COR-L47 (cell line): ENCODE data around the gene PRPF18.

ENCODE experiments used
- DNase-seq: peaks from one replicate; lab custom pipeline; 2025; lab: John Stamatoyannopoulos, UW

PRPF18 gene

DNA sequence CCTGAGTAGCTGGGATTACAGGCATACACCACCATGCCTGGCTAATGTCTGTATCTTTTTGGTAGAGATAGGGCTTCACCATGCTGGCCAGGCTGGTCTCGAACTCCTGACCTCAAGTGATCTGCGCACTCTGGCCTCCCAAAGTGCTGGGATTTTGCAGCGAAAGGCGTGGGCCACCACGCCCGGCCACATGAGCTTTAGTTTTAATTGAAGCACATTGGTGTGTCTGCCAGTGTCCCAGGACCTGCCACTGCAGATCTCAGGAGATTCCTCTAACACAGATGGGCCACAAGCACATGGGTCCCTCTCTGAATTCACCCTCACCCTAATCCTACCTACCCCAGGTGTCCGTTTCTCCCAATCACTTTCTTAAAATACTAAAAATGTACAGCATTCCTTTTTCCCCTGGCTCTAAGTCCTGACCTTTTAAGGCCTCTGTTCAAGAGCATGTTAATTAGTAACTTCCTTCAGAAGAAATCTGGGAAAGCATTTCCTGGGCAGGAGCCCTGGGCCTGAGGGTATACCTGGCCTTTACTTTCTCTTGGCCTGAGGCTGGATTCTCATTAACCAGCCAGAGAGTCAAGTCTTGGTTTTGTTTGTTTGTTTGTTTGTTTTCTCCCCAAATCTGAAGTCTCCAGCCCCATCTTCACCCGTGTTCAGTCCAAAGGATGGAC is 82.6 kb downstream of the PRPF18 start:
- no peak for DNase-seq

- DNase-seq: no peak
Measured at GRCh38 chr10:13669901-13670300, 83.1 kb downstream of the PRPF18 start.

DNA sequence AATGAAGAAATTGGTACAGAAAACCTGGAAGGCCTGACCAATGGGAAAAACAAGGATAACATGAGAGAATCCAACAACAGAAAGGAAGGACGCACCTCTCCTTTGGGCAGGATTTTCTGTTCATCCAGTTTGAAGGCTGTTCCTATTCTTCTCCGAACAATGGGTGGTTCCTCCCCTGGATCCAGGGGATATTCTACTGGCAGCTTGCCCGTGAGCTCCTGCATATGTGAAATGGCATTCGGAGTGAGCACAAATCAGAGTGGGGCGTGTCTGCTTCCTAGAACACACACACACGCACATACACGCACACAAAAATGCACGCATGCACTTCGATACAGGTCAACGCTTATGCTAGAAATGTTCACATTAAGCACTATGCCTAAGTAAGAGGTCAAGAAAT is 83.5 kb downstream of the PRPF18 start:
- no peak for DNase-seq

DNA sequence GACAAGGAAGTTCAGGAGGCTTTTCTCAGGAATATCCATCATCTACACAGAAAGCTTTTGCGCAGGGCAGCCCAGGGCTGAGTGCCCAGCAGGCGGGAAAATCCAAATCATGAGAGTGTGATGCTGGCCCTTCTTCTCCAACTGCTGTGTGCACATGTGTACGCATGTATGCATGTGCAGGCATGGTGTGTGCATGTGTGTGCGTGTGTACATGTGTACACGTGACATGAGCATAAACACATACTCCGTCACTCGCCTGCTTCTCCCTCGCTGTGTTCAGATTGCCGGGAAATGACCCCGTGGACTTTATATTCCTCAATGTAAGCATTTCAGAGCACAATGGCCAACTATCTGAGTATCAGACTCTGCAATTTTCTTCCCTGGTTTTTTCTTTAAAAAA is 85.1 kb downstream of the PRPF18 start:
- DNase-seq: no peak

DNA sequence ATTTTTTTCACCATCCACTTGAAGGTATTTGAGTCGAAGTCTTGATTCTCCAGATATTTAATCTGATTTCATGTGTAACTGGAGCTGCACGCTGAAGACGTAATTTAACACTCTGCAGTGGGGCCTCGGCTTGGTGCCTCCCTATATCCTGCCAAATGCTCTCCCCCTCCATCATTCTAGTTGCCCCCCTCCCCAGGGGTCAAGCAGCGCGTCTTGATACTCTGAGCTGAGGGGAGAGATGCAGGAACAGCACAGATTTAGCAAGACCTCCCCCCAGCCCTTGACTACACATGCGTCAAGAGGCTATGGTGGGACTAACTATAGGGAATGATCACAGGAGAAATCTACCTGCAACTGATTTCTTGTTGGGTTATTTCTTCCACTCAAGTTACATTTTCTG is 85.8 kb downstream of the PRPF18 start:
- DNase-seq: no peak

DNA sequence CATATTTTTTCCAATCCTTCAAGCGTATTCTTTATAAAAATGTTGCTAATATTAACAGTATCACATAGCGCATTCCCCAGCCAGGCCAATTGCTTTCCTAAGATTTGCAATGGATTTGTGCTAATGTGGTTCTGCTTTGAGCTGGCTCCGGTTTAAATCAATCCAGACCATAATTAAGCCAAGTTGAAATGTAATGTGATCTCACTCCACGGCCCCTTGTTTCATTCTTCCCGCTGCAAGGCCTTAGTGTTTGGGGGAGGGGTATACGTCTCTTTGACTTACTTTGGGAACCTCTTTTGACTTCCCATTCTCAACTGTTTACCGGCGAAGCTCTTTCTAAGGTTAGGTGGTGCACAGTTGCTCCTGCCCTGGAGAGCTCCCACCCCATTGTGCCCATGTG is 86.4 kb downstream of the PRPF18 start:
- DNase-seq: no peak

- no peak for DNase-seq
Measured at GRCh38 chr10:13674645-13675588, 88.2 kb downstream of the PRPF18 start.

DNA sequence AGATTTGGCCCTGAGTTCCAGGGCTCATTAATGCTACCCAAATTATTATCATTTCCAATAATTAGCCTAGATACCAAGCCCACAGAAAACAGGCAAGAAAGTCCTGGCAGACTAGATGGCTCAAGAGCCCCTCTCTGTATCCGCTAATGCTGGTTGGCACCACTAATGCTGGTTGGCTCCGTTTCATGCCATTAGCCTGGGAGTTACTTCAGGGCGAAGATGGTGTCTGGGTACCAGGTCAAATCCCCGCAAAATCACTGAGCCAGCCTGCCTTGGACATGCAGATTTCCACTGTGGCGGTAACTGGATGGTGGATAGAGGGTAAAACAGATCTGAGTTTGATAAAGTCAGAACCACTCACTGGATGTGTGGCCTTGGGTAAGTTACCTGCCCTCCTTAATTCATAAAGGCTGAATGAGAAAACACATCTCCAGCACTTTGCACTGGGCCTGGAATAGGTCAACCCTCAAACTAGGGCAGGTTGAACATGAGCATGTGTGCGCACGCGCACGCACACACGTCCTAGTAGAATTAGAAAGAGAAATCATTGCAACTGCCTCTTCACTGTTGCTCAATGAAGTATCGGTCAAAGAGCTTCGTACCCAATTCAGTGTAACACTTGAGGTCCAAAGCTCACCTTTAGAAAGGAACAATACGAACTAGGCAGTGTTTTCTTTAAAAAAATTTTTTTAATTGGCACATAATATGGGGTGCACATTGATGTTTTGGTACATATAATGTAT is 91.5 kb downstream of the PRPF18 start:
- no peak for DNase-seq
